ENCODE measurements around the gene TNFSF8.

Gene TNFSF8

DNA sequence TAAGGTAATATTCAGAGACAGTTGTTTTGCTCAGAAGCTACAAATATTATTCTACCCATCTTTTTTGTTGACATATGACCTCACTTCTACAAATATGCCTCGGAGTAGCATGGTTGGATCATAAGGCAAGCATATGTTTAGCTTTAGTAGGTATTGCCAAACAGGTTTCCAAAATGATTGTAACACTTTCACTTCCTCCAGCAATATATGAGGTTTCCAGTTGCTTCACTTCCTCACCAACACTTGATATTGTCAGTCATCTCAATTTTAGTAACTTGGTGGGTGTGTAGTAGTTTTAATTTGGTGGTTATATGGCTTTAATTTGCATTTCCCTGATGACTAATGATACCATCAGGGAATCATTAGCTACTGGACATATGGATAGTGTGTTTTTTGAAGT, 46.7 kb downstream of the TNFSF8 start:
- DNase-seq (ENCODE audit: insufficient read length, low spot score) = no peak
- FAIRE-seq = no peak

DNA sequence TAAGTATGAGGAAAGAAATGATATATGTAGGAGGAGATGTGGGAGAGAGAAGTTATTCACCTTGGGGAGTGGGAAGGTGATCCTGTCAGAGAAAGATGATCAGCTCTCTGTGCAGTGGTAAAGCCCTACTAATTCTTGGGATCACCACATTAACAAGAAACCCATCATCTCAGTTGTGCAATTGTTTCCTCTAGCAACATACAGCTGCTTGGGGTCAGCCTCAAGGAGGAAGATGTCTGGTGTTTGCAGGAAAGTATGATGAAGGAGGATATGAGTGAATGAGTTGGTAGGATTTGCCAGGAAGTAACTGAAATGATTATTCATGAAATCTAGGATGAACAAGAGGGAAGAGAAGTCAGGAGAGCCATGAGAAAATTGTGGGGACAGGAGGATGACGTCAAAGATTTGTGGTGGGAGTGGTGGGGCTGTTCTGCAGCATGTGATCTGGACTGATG, 50.1 kb downstream of the TNFSF8 start:
- FAIRE-seq = no peak
- DNase-seq (ENCODE audit: insufficient read length, low spot score) = no peak

DNA sequence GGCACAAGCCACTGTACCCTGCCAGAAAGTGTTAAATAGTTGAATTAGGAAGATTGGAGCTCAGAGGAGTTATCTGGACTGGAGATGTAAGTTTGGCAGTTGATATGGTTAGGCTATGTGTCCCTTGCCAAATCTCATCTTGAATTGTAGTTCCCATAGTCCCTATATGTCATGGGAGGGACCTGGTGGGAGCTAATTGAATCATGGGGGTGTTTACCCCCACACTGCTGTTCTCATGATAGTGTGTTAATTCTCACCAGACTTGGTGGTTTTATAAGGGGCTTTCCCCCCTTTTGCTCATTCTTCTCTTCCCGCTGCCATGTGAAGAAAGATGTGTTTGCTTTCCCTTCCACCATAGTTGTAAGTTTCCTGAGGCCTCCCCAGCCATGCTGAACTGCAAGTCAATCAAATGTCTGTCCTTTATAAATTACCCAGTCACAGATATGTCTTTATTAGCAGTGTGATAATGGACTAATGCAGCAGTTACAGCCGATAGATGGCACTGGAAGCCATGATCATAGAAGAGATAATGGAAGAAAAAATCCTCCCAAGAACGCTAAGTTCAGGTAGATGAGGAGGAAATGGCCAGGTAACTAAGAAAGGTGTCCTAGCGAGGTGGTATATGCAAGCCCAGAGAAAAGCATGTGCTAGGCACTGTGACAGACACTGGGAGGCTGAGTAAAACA, 51.4 kb downstream of the TNFSF8 start:
- FAIRE-seq (no peak), DNase-seq (ENCODE audit: insufficient read length, low spot score) (no peak)

DNA sequence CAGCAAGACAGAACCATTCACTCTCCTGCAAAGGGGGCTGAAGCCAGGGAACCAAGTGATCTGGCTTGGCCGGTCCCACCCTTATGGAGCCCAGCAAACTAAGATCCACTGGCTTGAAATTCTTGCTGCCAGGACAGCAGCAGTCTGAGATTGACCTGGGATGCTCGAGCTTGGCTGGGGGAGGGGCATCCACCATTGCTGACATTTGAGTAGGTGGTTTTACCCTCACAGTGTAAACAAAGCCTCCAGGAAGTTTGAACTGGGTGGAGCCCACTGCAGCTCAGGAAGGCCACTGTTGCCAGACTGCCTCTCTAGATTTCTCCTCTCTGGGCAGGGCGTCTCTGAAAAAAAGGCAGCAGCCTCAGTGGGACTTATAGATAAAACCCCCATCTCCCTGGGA, 60.5 kb downstream of the TNFSF8 start:
- no peak for FAIRE-seq
- no peak for DNase-seq (ENCODE audit: insufficient read length, low spot score)

DNA sequence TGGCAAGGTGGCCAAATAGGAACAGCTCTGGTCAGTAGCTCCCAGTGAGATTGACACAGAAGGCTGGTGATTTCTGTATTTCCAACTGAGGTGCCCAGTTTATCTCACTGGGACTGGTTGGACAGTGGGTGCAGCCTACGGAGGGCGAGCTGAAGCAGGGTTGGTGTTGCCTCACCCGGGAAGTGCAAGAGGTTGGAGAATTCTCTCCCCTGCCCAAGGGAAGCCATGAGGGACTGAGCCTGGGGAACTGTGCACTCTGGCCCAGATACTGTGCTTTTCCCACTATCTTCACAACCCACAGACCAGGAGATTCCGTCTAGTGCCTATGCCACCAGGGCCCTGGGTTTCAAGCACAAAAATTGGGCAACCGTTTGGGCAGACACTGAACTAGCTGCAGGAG, 61.0 kb downstream of the TNFSF8 start:
- DNase-seq (ENCODE audit: insufficient read length, low spot score) (no peak), FAIRE-seq (no peak)

DNA sequence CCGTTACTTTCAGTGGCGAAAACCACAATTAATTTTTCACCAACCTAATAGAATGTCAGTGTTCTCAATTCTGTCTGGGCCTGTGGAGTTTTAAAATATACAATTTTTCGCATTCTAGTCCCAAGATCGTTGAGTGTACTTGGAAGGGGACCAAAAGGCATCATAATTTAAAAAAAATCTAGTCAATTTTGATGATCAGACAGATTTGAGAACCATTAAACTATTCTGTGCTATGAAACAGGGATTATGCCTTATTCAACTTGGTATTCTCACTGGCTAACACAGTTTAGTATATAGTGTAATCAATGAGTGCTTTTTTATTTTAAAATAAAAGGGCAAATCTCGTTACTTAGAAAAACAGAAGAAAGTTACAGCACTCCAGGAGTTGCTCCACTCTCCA, 63.1 kb downstream of the TNFSF8 start:
- no peak for DNase-seq (ENCODE audit: insufficient read length, low spot score)
- no peak for FAIRE-seq

DNA sequence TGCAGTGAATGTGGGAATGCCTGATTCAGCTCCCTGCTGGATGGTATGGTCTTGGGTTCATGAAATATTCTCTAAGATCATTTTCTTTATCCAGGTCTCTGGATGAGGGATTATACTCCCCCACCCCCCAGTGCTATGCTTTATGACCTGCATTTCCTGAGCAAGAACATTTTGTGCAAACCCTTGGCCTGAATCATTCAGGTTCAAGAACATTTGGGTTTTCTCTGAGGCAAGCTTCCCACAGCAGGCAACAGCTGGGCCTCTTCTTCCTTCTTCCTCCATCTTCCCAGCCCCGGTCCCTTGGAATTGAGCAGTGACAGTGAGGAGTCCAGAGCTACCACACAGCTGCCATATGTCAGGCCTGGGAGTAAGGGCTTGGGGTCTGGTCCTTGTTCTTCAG, 65.9 kb downstream of the TNFSF8 start:
- no peak for FAIRE-seq

DNA sequence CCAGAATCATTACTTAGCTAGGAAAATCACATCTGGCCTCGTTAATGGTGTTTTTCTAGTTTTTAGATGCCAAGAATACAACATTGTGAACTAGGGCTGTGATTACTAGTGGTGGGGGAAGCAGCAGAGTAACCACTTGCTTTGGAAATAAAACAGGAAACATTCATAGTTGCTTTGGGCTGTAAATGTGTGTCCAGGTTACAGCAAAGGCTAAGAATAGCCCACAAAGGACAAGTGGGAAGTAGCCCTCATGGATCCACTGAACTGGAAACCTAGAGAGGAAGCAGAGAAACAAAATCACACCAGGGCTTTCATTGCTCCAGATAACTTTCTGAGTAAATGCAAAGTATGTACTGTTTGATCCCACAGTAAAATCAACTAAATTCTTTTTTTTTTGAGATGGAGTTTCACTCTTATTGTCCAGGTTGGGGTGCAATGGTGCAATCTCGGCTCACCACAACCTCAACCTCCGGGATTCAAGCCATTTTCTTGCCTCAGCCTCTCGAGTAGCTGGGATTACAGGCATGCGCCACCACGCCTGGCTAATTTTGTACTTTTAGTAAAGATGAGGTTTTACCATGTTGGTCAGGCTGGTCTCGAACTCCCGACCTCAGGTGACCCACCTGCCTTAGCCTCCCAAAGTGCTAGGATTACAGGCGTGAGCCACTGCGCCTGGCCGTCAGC, 68.3 kb downstream of the TNFSF8 start:
- FAIRE-seq (no peak), DNase-seq (ENCODE audit: insufficient read length, low spot score) (no peak)

More for the DNA sequence above, 65.9 kb downstream of the TNFSF8 start:
- DNase-seq (ENCODE audit: insufficient read length, low spot score) = no peak

DNA sequence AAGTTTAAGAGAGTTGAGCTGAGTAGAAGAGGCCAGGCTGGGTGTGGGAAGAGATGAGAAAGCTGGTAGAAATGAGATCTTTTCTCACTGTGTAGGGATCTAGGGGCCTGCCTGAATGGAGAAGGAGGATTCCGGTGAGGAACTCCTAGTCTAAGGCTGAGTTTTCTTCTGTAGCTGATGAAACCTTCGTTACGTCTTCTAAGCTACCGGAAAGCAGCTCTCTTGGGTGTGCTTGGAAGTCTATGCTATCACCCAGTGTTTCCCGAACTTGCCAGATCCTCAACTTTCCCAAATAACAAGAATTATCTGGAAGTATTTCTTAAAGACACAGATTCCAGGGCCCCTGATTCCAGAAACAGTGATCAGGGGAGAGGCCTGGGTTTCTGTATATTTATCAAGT, 69.1 kb downstream of the TNFSF8 start:
- FAIRE-seq (no peak), DNase-seq (ENCODE audit: insufficient read length, low spot score) (no peak)

DNA sequence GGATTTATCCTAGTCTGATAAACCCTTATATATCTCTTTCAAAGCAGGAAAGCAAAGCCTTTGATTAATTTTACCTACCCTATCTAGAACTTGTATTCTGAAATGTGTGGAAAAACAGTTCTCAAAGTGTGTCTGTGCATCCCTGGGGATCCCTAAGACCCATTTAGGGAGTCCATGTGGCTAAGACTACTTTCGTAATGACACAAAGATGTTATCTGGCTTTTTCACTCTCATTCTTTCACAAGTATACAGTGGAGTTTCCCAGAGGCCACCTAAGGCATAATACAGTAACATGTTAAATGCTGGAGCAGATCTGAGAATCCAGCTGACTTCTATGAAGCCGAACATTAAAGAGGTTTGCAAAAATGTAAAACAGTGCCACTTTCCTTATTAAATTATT, 70.2 kb downstream of the TNFSF8 start:
- no peak for DNase-seq (ENCODE audit: insufficient read length, low spot score)
- no peak for FAIRE-seq

DNA sequence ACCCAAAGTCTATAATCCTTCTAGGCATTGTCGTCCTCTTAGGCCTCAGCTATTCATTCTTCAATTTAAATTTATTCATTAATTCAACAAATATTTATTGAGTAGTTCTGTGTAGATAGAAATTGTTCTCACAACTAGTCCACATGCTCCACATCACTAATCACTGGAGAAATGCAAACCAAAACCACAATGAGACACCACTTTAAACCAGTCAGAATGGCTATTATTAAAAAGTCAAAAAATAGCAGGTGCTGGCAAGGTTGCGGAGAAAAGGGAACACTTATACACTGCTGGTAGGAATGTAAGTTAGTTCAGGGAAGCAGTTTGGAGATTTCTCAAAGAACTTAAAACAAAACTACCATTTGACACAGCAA, 73.5 kb downstream of the TNFSF8 start:
- FAIRE-seq = no peak
- no peak for DNase-seq (ENCODE audit: insufficient read length, low spot score)

DNA sequence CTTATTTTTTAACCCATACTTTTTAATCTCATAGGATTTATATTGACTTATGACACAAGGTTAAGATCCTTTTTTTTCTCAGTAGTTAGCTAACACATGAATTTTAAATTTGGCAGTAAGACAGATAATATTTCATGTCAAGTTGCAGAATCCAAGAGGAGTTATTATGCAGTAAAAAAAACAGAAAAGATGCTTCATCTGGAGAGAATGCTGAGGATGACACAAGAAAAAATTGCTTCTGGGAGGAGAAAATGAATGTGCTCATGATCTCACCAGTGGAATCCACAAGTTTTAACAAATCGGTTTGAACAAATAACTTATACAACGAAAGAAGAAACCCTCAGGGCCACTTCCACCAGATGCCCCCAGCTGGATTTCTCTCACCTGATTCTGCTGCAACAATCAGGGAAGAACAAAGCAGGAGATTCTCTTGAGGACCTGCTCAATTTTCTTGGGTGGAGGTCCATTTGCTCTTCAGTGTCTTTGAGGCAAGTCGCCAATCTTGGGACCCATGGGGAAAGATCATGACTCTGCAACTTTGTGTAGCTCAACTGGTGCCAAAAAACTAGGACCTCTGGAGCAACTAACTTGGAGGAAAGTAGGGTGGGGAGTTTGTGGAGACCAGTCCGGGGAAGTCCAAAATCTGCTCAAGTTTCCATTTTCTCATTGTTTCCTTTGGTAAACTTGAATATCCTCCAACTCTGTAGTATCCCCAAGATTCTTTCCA, 74.0 kb downstream of the TNFSF8 start:
- DNase-seq (ENCODE audit: insufficient read length, low spot score) (peak; percentile 48), FAIRE-seq (no peak)

DNA sequence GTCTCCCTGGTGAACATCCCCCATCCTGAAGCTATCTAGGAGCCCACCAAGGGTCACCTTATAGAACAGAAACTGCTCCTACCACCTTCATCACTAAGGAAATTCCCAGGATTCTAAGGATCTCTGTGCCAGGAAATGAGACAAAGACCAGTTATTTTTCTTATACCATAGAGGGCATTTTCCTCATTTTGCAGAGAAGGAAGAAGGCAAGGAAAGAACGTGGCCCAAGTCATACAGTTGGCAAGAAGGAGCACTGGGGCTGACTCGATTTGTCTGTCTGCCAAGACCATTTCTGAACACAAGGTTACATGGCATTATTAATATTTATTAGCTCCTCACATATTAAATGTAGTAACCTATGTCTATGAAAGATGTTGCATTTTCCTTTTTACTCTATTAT, 74.9 kb downstream of the TNFSF8 start:
- FAIRE-seq = no peak
- DNase-seq (ENCODE audit: insufficient read length, low spot score) = no peak

DNA sequence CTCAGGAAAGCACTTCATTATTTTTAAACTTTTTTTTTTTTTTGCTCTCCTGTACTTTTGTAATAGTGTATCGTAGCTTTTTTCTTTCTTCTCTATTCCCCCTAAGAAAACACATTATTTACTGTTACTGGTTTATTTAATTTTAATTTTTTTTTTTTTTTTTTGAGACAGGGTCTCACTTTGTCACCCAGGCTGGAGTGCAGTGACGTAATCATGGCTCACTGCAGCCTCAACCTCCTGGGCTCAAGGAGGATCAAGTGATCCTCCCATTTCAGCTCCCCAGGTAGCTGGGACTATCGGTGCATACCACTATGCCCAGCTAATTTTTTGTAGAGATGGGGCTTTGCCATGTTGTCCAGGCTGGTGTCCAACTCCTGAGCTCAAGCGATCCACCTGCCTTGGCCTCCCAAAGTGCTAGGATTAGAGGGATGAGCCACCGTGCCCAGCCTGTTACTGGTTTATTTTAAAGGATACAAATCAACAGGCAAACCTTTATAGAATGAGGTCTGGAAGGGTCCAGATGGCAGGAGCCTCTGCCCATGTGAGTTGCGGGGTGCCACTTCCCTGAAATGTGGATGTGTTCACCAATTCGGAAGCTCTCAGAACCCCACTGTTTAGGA, 75.5 kb downstream of the TNFSF8 start:
- no peak for DNase-seq (ENCODE audit: insufficient read length, low spot score)
- FAIRE-seq = no peak

DNA sequence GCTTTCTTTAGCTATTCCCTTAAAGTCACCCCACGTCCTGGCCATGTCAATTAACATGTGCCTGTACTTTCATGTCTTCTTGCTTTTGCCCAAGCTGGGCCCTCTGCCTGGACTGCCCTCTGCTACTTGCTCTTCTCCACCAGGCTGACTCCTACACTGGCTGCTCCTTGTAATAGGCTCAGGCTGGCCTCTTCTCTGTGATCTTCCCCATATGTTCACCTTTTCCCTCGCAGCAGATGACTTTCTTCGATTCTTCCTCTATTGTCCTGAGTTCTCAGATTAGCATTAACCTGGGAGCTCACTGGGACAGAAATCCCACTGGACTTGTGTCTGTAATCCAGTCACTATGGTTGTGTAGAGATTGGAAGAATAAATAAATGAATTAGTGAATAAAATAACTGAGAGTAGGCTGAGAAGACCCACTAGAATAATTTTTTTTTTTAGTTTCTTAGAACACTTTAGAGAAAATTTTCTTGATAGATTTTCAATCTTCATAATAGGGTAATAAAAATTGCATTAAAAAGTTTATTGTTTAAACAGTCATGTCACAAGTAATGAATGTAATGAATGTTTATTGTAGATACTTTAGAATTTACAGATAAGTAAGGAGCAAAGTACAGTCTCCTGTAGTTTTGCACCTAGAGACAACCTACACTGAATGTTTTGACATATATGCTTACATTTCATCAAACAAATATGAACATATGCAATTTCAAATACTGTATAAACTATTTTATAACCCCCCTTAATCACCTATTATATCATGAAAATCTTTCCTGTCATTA, 77.1 kb downstream of the TNFSF8 start:
- DNase-seq (ENCODE audit: insufficient read length, low spot score) = no peak
- FAIRE-seq = no peak

DNA sequence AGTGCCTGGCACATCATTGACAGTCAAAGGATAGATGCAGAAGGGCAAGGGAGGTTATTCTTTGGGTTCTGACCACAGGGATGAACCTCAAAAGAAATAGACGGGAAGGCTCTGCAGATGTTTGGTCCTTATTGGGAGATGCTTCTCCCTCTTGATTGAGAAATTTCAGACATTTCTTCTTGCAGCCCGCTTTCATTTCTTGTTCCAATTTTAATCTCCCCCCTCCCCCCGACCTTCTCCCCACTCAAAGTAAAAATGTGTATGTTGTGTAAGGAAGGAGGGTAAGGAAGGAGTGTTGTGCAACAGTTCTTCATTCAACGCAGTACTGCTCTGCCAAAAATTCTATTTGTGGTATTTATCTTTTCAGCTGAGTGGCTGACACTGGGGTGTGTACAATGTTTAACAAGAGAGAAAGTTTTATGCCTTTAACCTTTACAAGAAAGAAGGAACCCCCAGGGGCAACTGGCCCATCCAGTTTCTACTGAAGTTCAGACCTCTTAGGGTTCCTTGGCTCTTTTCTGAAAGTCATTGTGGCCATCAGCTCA, 78.3 kb downstream of the TNFSF8 start:
- FAIRE-seq (no peak), DNase-seq (ENCODE audit: insufficient read length, low spot score) (no peak)

DNA sequence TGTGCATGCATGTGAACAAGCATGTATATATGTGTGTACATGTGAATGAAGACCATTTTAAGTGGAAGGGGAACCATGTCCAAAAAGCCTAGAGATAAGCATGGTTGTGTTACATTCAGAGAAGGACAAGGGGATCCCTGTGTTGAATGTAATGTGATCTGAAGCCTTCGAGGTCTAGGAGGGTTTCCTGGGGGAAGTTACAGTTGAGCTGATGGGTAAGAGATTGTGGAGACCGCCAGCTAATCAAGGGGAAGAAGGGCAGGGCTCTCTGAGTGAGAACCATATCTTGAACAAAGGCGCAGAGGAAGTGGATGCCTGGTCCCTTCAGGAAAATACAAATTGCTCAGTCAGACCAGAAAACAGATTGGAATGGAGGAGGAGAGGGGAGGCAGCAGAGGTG, 79.1 kb downstream of the TNFSF8 start:
- no peak for DNase-seq (ENCODE audit: insufficient read length, low spot score)
- FAIRE-seq = no peak

Measured in HTR-8/SVneo (cell line).